ENCODE measurements around the gene RCN1.

The RCN1 gene

GRCh38 chr11:32149748-32150147, 58.9 kb downstream of the RCN1 start:
- no peak for TF ChIP-seq CTCF (IDR thresholded peaks at IDR 0.05; ENCODE audit: borderline replicate concordance, insufficient read depth, low read depth, low read length)

DNA sequence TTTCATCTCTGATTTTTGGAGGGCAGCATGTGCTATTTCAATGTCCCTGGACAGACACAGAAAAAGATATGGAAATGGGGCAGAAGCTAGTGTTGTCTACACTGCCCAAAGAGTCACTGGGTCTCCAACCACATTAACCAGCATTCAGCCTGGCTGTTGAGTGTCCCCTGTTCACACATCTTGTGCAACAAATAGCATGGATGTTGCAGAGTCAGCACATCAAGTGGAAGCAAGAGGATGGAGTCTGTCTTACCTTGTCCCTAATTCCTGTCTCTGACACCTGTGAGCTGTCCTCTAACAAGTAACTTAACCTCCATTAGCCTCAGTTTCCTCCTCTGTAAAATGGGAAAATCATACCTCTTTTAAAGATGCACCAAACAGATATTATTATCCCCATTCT, 60.2 kb downstream of the RCN1 start:
- TF ChIP-seq CTCF (IDR thresholded peaks at IDR 0.05; ENCODE audit: borderline replicate concordance, insufficient read depth, low read depth, low read length): no peak

More at GRCh38 chr11:32149748-32150147, 58.9 kb downstream of the RCN1 start:
- H3K4me3 ChIP-seq (ENCODE audit: low read depth, low read length): no peak overlapping the region

GRCh38 chr11:32152216-32152615, 61.3 kb downstream of the RCN1 start:
- H3K4me3 ChIP-seq (ENCODE audit: low read depth, low read length): no peak overlapping the region
- TF ChIP-seq CTCF (IDR thresholded peaks at IDR 0.05; ENCODE audit: borderline replicate concordance, insufficient read depth, low read depth, low read length): no peak

More for the DNA sequence above, 60.2 kb downstream of the RCN1 start:
- no peak overlapping the region for H3K4me3 ChIP-seq (ENCODE audit: low read depth, low read length)

DNA sequence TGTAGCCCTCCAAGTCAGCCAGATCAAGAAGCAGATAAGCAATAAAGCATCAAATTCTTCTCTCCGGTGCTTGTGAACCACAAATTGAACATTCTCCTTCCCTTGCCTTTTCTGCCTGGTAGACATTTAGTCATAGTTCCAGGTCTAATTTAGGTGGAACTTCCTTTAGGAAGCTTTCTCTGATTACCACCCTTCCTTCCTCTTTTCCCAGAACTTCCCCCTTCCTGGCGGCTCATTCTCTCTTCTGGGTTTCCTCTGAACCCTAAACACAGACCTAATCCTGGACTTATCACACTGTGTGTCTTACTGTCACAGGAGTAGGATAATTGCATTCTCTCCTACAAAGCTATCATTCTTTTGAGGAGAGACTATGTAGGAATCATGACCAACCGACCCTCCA, 61.9 kb downstream of the RCN1 start:
- TF ChIP-seq CTCF (IDR thresholded peaks at IDR 0.05; ENCODE audit: borderline replicate concordance, insufficient read depth, low read depth, low read length): no peak
- no peak overlapping the region for H3K4me3 ChIP-seq (ENCODE audit: low read depth, low read length)

GRCh38 chr11:32153747-32154146, 62.9 kb downstream of the RCN1 start:
- no peak overlapping the region for H3K4me3 ChIP-seq (ENCODE audit: low read depth, low read length)
- no peak for TF ChIP-seq CTCF (IDR thresholded peaks at IDR 0.05; ENCODE audit: borderline replicate concordance, insufficient read depth, low read depth, low read length)

- TF ChIP-seq CTCF (IDR thresholded peaks at IDR 0.05; ENCODE audit: borderline replicate concordance, insufficient read depth, low read depth, low read length): no peak
- H3K4me3 ChIP-seq (ENCODE audit: low read depth, low read length): no peak overlapping the region
Measured at GRCh38 chr11:32154275-32154674, 63.4 kb downstream of the RCN1 start.
